GM18499 (cell line): ENCODE results near the gene PHF2.
"Not testable (repeated sequence)": the region's sequence is repeated elsewhere in the genome, so short reads cannot be mapped to it uniquely, and the experiment has no call there.

Experiments
- ATAC-seq: cut with Tn5 transposase; IDR thresholded peaks from one replicate; pipeline ENCODE4 v1.9.1; 2021; ENCODE audit warnings: moderate number of reproducible peaks; ENCODE audit not compliant: insufficient read depth, unreplicated experiment

Gene PHF2

GRCh38 chr9:93662952-93663572 lies 86.7 kb downstream of the PHF2 start:
- ATAC-seq, result no peak

- no peak for ATAC-seq
Measured at GRCh38 chr9:93663877-93664548, 87.6 kb downstream of the PHF2 start.

- ATAC-seq, result no peak
Measured at GRCh38 chr9:93664549-93665120, 88.3 kb downstream of the PHF2 start.

GRCh38 chr9:93665128-93665636 lies 88.8 kb downstream of the PHF2 start:
- no peak for ATAC-seq

GRCh38 chr9:93665637-93666438 lies 89.5 kb downstream of the PHF2 start:
- ATAC-seq, result no peak

GRCh38 chr9:93666439-93666784 lies 90.0 kb downstream of the PHF2 start:
- not testable (repeated sequence) for ATAC-seq

- no peak for ATAC-seq
Measured at GRCh38 chr9:93667006-93667405, 90.6 kb downstream of the PHF2 start.

GRCh38 chr9:93667627-93668026 lies 91.2 kb downstream of the PHF2 start:
- no peak for ATAC-seq

- ATAC-seq, result no peak
Measured at GRCh38 chr9:93668261-93668871, 92.0 kb downstream of the PHF2 start.

- ATAC-seq, result no peak
Measured at GRCh38 chr9:93669116-93669957, 93.0 kb downstream of the PHF2 start.

- ATAC-seq, result no peak
Measured at GRCh38 chr9:93669958-93670207, 93.5 kb downstream of the PHF2 start.

GRCh38 chr9:93670208-93671019 lies 94.0 kb downstream of the PHF2 start:
- no peak for ATAC-seq

- no peak for ATAC-seq
Measured at GRCh38 chr9:93671020-93671338, 94.6 kb downstream of the PHF2 start.

- ATAC-seq, result not testable (repeated sequence)
Measured at GRCh38 chr9:93672330-93673020, 96.1 kb downstream of the PHF2 start.

- ATAC-seq, result no peak
Measured at GRCh38 chr9:93673021-93673838, 96.8 kb downstream of the PHF2 start.

- ATAC-seq, result no peak
Measured at GRCh38 chr9:93673839-93674334, 97.5 kb downstream of the PHF2 start.

- no peak for ATAC-seq
Measured at GRCh38 chr9:93674580-93675335, 98.4 kb downstream of the PHF2 start.
